ENCODE results near the gene MTNR1A. TPM values are rescaled to one million over a fixed set of nuclear protein-coding genes. Genes with fewer than 3 reads are reported as not detected.

The MTNR1A gene
- total and polyA plus RNA-seq, 10 donors = not detected

DNA sequence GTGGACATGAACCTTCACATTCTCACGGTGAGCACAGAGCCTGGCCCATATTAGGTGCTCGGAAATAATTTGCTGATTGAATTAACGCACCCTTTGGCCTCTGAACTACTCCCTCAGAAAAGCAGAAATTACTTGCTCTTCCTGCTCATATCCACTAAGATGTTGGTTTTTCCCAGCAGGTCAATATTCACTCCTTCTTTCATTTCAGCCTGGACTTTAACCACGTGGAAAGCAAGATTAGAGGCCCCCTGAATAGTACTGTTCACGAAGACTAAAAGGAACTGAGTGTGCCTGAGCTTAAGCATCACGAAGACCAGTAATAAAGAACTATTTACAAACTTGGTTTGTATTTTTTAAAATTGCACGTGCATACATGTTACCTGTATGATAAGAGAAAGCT, 9.9 kb downstream of the MTNR1A start:
- Histone ChIP-seq H3K36me3 (no peaks in the 10 kb centered on the region), H3K27ac (no peak overlapping the region), H3K4me1 (no peaks in the 10 kb centered on the region), H3K9me3 (peaks cover 0 to 25% (median 0%) of the 10 kb centered on the region in 8 donors), H3K27me3 (replicated peaks in 1 of 7) (no peaks in the 10 kb centered on the region), H3K4me3 (no peak overlapping the region)
- TF ChIP-seq POLR2AphosphoS5 (IDR thresholded peaks at IDR 0.05) (no peak), POLR2A (IDR thresholded peaks at IDR 0.05) (no peak)
- TF ChIP-seq, protein P1, sequence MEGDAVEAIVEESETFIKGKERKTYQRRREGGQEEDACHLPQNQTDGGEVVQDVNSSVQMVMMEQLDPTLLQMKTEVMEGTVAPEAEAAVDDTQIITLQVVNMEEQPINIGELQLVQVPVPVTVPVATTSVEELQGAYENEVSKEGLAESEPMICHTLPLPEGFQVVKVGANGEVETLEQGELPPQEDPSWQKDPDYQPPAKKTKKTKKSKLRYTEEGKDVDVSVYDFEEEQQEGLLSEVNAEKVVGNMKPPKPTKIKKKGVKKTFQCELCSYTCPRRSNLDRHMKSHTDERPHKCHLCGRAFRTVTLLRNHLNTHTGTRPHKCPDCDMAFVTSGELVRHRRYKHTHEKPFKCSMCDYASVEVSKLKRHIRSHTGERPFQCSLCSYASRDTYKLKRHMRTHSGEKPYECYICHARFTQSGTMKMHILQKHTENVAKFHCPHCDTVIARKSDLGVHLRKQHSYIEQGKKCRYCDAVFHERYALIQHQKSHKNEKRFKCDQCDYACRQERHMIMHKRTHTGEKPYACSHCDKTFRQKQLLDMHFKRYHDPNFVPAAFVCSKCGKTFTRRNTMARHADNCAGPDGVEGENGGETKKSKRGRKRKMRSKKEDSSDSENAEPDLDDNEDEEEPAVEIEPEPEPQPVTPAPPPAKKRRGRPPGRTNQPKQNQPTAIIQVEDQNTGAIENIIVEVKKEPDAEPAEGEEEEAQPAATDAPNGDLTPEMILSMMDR (IDR thresholded peaks at IDR 0.05 in 8 of 11, conservative IDR thresholded peaks at IDR 0.05 in 3 of 11) = no peak
- intact Hi-C loops (cut with DNase I; ENCODE audit: low total_unique reads) = no loop called here
- no peak for DNase-seq
- WGBS, 5 donors = 74 to 84% (median 77%) methylated on average over 7 of the region's 7 CpGs

DNA sequence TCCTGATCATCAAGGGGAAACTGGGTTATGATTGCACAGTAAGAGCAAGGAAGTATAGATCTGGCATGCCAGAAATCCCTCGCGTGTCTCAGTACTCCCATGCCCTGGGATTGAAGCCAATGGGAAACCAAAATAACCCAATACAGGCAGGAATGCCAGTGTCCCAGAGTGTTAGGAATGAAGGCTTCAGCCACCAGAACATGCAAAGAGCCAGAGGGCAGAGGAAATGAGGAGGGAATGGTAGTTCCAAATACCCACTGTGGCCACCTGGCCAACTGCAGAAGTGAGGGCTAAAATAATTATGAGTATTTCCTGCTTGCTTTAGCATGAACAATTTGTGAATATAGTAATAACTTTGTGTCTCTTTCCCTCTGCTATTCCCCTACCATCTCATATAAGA, 12.2 kb downstream of the MTNR1A start:
- intact Hi-C loops (cut with DNase I; ENCODE audit: low total_unique reads) = no loop called here
- H3K27ac ChIP-seq = no peak overlapping the region
- no peaks in the 10 kb centered on the region for H3K27me3 ChIP-seq (replicated peaks in 1 of 7)
- 86 to 93% (median 90%) methylated on average over 2 of the region's 2 CpGs for WGBS, 5 donors
- no peaks in the 10 kb centered on the region for H3K4me1 ChIP-seq
- TF ChIP-seq POLR2AphosphoS5 (IDR thresholded peaks at IDR 0.05) = no peak
- TF ChIP-seq POLR2A (IDR thresholded peaks at IDR 0.05) = no peak
- TF ChIP-seq, protein P1 (IDR thresholded peaks at IDR 0.05 in 8 of 11, conservative IDR thresholded peaks at IDR 0.05 in 3 of 11) = no peak
- no peak for DNase-seq
- no peaks in the 10 kb centered on the region for H3K36me3 ChIP-seq
- H3K4me3 ChIP-seq = no peak overlapping the region
- peaks cover 0 to 43% (median 5%) of the 10 kb centered on the region in 8 donors for H3K9me3 ChIP-seq

DNA sequence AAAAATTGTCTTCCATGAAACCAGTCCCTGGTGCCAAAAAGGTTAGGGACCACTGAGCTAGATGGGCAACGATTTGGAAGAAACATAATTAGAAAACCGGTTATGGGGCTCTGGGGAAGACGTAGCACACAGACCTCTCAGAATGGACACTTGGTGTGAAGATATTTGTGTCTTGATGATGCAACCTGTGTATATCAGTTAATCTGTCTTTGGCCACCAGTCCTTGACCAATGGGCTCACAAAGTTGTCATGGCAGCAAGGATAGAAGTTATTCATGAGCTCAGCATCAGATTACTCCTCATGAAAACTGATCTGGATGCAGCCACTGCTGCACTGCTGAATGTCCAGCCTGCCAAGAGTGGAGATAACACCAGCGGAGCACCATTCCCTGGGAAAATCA, 13.6 kb downstream of the MTNR1A start:
- TF ChIP-seq POLR2A (IDR thresholded peaks at IDR 0.05) = no peak
- no peak for TF ChIP-seq POLR2AphosphoS5 (IDR thresholded peaks at IDR 0.05)
- TF ChIP-seq, protein P1 (IDR thresholded peaks at IDR 0.05 in 8 of 11, conservative IDR thresholded peaks at IDR 0.05 in 3 of 11) = no peak
- intact Hi-C loops (cut with DNase I; ENCODE audit: low total_unique reads) = no loop called here
- no peak for DNase-seq

DNA sequence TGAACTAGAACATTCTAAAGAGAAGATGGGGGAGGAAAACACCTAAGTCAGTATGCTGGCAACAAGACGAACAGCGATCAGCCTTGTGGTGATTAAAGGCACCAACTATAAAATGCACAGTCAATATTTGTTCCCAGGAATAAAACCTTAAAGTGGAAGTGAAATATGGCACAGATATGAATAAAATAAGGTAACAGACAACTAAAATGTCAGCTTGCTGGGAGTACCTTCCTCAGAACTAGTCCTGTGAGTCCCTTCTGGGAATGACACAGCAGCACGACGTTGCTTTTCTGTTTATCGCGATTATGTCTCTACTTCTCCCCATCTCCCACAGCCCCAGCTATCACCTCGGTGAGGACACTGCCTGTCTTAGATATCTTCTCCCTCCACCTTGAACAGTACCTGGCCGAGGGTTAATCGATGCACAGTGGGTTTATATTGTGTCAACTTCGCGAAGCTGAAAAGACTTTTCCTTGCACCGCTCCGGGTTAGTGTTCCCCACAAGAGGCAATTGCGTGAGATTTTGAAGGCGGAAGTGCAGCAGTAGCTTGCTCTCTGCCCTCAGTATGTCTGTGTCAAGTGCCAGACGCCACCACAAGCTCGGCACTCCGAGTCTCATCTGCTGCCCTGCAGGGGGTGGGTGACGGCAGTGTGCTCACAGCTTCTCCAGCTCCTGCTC, 17.4 kb downstream of the MTNR1A start:
- TF ChIP-seq, protein P1 (IDR thresholded peaks at IDR 0.05 in 8 of 11, conservative IDR thresholded peaks at IDR 0.05 in 3 of 11) = no peak
- TF ChIP-seq POLR2A (IDR thresholded peaks at IDR 0.05) = no peak
- no peak for TF ChIP-seq POLR2AphosphoS5 (IDR thresholded peaks at IDR 0.05)
- no peak overlapping the region for H3K27ac ChIP-seq

More for the DNA sequence above, 13.6 kb downstream of the MTNR1A start:
- WGBS, 5 donors = 78 to 90% (median 81%) methylated on average over 4 of the region's 4 CpGs
- Histone ChIP-seq H3K9me3 (peaks cover 0 to 45% (median 5%) of the 10 kb centered on the region in 8 donors), H3K27me3 (replicated peaks in 1 of 7) (no peaks in the 10 kb centered on the region), H3K27ac (no peak overlapping the region), H3K36me3 (no peaks in the 10 kb centered on the region), H3K4me1 (no peaks in the 10 kb centered on the region), H3K4me3 (no peak overlapping the region)

More for the DNA sequence above, 17.4 kb downstream of the MTNR1A start:
- intact Hi-C loops (cut with DNase I; ENCODE audit: low total_unique reads) = no loop called here
- Histone ChIP-seq H3K4me3 (no peak overlapping the region), H3K36me3 (no peaks in the 10 kb centered on the region), H3K4me1 (no peaks in the 10 kb centered on the region), H3K9me3 (peaks cover 0 to 50% (median 6%) of the 10 kb centered on the region in 8 donors), H3K27me3 (replicated peaks in 1 of 7) (no peaks in the 10 kb centered on the region)
- no peak for DNase-seq
- 78 to 83% (median 80%) methylated on average over 19 of the region's 19 CpGs for WGBS, 5 donors
